H1 (cell line): ENCODE measurements around the gene PDHB. TPM values are rescaled to one million over a fixed set of nuclear protein-coding genes. Genes with fewer than 3 reads are reported as not detected.

Experiments used
- CTCF ChIA-PET: fragments of 300-600 bp; sonication (Branson Sonifier 250); formaldehyde crosslinking; loops from one replicate; lab custom pipeline; 2021; ENCODE audit not compliant: partially characterized antibody; lab: Charles Lee
- POLR2A ChIA-PET: fragments of 300-600 bp; sonication (Branson Sonifier 250); formaldehyde crosslinking; loops from one replicate; lab custom pipeline; 2021; ENCODE audit warnings: inconsistent platforms; ENCODE audit not compliant: partially characterized antibody; lab: Charles Lee
- DNase-seq, 2 experiments: peaks; one replicate each; pipeline versions ENCODE4 v3.0.0 to v3.0.0-alpha.2; 2010 to 2022; ENCODE audit warnings: low spot score in 2 of 2, low read depth in 1 of 2, mixed read lengths in 1 of 2
- FAIRE-seq: peaks from 2 replicates; lab custom pipeline; 2011; peaks lifted over from hg19 to GRCh38; lab: Jason Lieb, UNC
- H2AFZ ChIP-seq: 2 replicates; pipeline ENCODE4 v1.8.1; 2012; ENCODE audit warnings: low read length, inconsistent platforms
- H2AK5ac ChIP-seq: 2 replicates; pipeline ENCODE4 v1.6.1; 2013; ENCODE audit warnings: low read depth, low read length
- H2BK120ac ChIP-seq: replicated peaks from 2 replicates; pipeline ENCODE3; 2013; ENCODE audit warnings: low read depth, low read length, inconsistent platforms
- H2BK12ac ChIP-seq: 2 replicates; pipeline ENCODE4 v1.6.1; 2013; ENCODE audit warnings: low read depth, low read length
- H2BK15ac ChIP-seq: 2 replicates; pipeline ENCODE4 v1.6.1; 2013; ENCODE audit warnings: low read length
- H2BK20ac ChIP-seq: 2 replicates; pipeline ENCODE4 v1.6.1; 2013; ENCODE audit warnings: low read length
- H2BK5ac ChIP-seq: 2 replicates; pipeline ENCODE4 v1.6.1; 2013; ENCODE audit warnings: low read depth, low read length
- H3K14ac ChIP-seq: 2 replicates; pipeline ENCODE4 v1.6.1; 2013; ENCODE audit warnings: inconsistent platforms; ENCODE audit not compliant: insufficient read length
- H3K18ac ChIP-seq: 2 replicates; pipeline ENCODE4 v1.6.1; 2013; ENCODE audit warnings: low read length; ENCODE audit errors: extremely low read depth
- H3K23ac ChIP-seq: 2 replicates; pipeline ENCODE4 v1.6.1; 2013; ENCODE audit warnings: inconsistent platforms; ENCODE audit not compliant: insufficient read length
- H3K23me2 ChIP-seq: 2 replicates; pipeline ENCODE4 v1.6.1; 2013; ENCODE audit warnings: low read depth, low read length
- H3K27ac ChIP-seq: 2 replicates; pipeline ENCODE4 v1.6.1; 2011; ENCODE audit warnings: low read depth, low read length, inconsistent platforms
- H3K27me3 ChIP-seq, 4 experiments: replicated peaks in 1 of 4; 1 replicate in 1 of 4; 2 replicates in 3 of 4; pipeline versions ENCODE4 v1.6.1 to v1.8.1; 2011 to 2013; ENCODE audit warnings: low read length in 3 of 4, mild to moderate bottlenecking in 3 of 4, inconsistent platforms in 2 of 4, mixed read lengths in 2 of 4, moderate library complexity in 1 of 4; ENCODE audit not compliant: control insufficient read depth in 3 of 4, insufficient read depth in 3 of 4; ENCODE audit errors: extremely low read depth in 1 of 4
- H3K36me3 ChIP-seq, 4 experiments: 2 replicates each; pipeline versions ENCODE4 v1.6.1 to v1.8.1; 2011 to 2013; ENCODE audit warnings: mild to moderate bottlenecking in 4 of 4, low read length in 3 of 4, moderate library complexity in 2 of 4, control low read depth in 1 of 4, inconsistent platforms in 1 of 4; ENCODE audit not compliant: insufficient read depth in 4 of 4, control insufficient read depth in 2 of 4
- H3K4ac ChIP-seq: replicated peaks from 2 replicates; pipeline ENCODE3; 2013; ENCODE audit warnings: low read length, low read depth, mixed read lengths, inconsistent platforms; ENCODE audit not compliant: insufficient read length
- H3K4me1 ChIP-seq, 4 experiments: replicated peaks in 1 of 4; 1 replicate in 1 of 4; 2 replicates in 3 of 4; pipeline versions ENCODE4 v1.6.1 to v1.8.1; 2011 to 2013; ENCODE audit warnings: low read length in 3 of 4, inconsistent platforms in 2 of 4, mixed read lengths in 1 of 4; ENCODE audit not compliant: insufficient read depth in 4 of 4, control insufficient read depth in 3 of 4
- H3K4me2 ChIP-seq, 2 experiments: 2 replicates each; pipeline versions ENCODE4 v1.6.1 to v1.8.1; 2011 to 2013; ENCODE audit warnings: low read depth in 2 of 2, low read length in 2 of 2, control low read depth in 1 of 2, inconsistent platforms in 1 of 2, mild to moderate bottlenecking in 1 of 2; ENCODE audit not compliant: insufficient read depth in 1 of 2
- H3K4me3 ChIP-seq, 4 experiments: fragments of 200-600, 300-600 bp in 1 of 4; sonication (generic), shearing (Covaris generic), sonication (Bioruptor Twin) in 1 of 4; 2 replicates each; pipeline versions ENCODE4 v1.5.1 to v1.8.1; 2011 to 2016; ENCODE audit warnings: low read length in 4 of 4, low read depth in 3 of 4, control low read depth in 2 of 4, inconsistent platforms in 2 of 4, mild to moderate bottlenecking in 2 of 4, mixed read lengths in 1 of 4, moderate library complexity in 1 of 4; ENCODE audit not compliant: insufficient read depth in 2 of 4; ENCODE audit errors: extremely low read depth in 1 of 4
- H3K56ac ChIP-seq: replicated peaks from 2 replicates; pipeline ENCODE3; 2013; ENCODE audit warnings: low read depth, mild to moderate bottlenecking, mixed read lengths, low read length, inconsistent platforms; ENCODE audit not compliant: insufficient read length
- H3K79me1 ChIP-seq: 2 replicates; pipeline ENCODE4 v1.6.1; 2013; ENCODE audit warnings: low read depth, low read length, control low read depth
- H3K79me2 ChIP-seq, 2 experiments: 2 replicates each; pipeline versions ENCODE4 v1.6.1 to v1.8.1; 2012 to 2013; ENCODE audit warnings: low read length in 2 of 2, mild to moderate bottlenecking in 2 of 2, inconsistent platforms in 1 of 2; ENCODE audit not compliant: insufficient read depth in 2 of 2, control insufficient read depth in 1 of 2
- H3K9ac ChIP-seq, 4 experiments: replicated peaks in 1 of 4; 1 replicate in 1 of 4; 2 replicates in 3 of 4; pipeline versions ENCODE4 v1.6.1 to v1.8.1; 2011 to 2013; ENCODE audit warnings: low read depth in 3 of 4, low read length in 3 of 4, control low read depth in 2 of 4, mild to moderate bottlenecking in 2 of 4, moderate library complexity in 2 of 4, inconsistent platforms in 1 of 4; ENCODE audit errors: extremely low read depth in 1 of 4
- H3K9me3 ChIP-seq, 2 experiments: 2 replicates each; pipeline versions ENCODE4 v1.6.1 to v1.8.1; 2012 to 2013; ENCODE audit warnings: mild to moderate bottlenecking in 2 of 2, moderate library complexity in 2 of 2, control low read depth in 1 of 2, inconsistent platforms in 1 of 2, low read depth in 1 of 2, low read length in 1 of 2, mixed read lengths in 1 of 2; ENCODE audit not compliant: insufficient read depth in 2 of 2
- H4K20me1 ChIP-seq, 2 experiments: replicated peaks in 1 of 2; 2 replicates each; pipeline versions ENCODE3 to v1.8.1; 2011 to 2013; ENCODE audit warnings: inconsistent platforms in 2 of 2, low read length in 2 of 2, mild to moderate bottlenecking in 1 of 2; ENCODE audit not compliant: insufficient read depth in 2 of 2, control insufficient read depth in 1 of 2
- H4K5ac ChIP-seq: 2 replicates; pipeline ENCODE4 v1.6.1; 2013; ENCODE audit warnings: low read length, low read depth, mixed read lengths, inconsistent platforms; ENCODE audit not compliant: insufficient read length
- H4K8ac ChIP-seq: 2 replicates; pipeline ENCODE4 v1.8.0; 2013; ENCODE audit warnings: mild to moderate bottlenecking, moderate library complexity, low read length, inconsistent platforms; ENCODE audit not compliant: insufficient read depth; ENCODE audit errors: extremely low read depth
- H4K91ac ChIP-seq: replicated peaks from 2 replicates; pipeline ENCODE3; 2013; ENCODE audit warnings: low read length, mixed read lengths, inconsistent platforms; ENCODE audit not compliant: insufficient read length
- CEBPB ChIP-seq: IDR thresholded peaks from 2 replicates; pipeline ENCODE4 v1.6.1; 2012; ENCODE audit warnings: low read depth, low read length
- CREB1 ChIP-seq: IDR thresholded peaks from 2 replicates; pipeline ENCODE4 v1.6.1; 2012; ENCODE audit warnings: inconsistent platforms
- CTCF ChIP-seq, 3 experiments: IDR thresholded peaks; 1 replicate in 2 of 3; 2 replicates in 1 of 3; pipeline versions ENCODE4 v1.5.1 to v1.6.1; 2011; ENCODE audit warnings: low read length in 3 of 3, mild to moderate bottlenecking in 3 of 3, inconsistent platforms in 2 of 3, low read depth in 1 of 3, moderate library complexity in 1 of 3; ENCODE audit not compliant: insufficient read depth in 1 of 3; ENCODE audit errors: control extremely low read depth in 1 of 3
- MAFK ChIP-seq: IDR thresholded peaks from 2 replicates; pipeline ENCODE4 v1.6.1; 2012; ENCODE audit warnings: low read depth, mild to moderate bottlenecking, improper control_type of control experiment, low read length
- PHF8 ChIP-seq: fragments of 200-600 bp; sonication (generic); conservative IDR thresholded peaks from 2 replicates; pipeline ENCODE4 v1.7.1; 2012; ENCODE audit warnings: low read depth, mild to moderate bottlenecking, inconsistent platforms, low read length, moderate library complexity
- POLR2A ChIP-seq, 2 experiments: IDR thresholded peaks; 1 replicate in 1 of 2; 2 replicates in 1 of 2; pipeline ENCODE4 v1.6.1; 2011; ENCODE audit warnings: low read depth in 2 of 2, low read length in 2 of 2, mild to moderate bottlenecking in 2 of 2; ENCODE audit errors: control extremely low read depth in 1 of 2
- POLR2AphosphoS5 ChIP-seq: IDR thresholded peaks from 2 replicates; pipeline ENCODE4 v1.6.1; 2011; ENCODE audit warnings: low read depth, low read length
- RAD21 ChIP-seq, 2 experiments: IDR thresholded peaks in 1 of 2; conservative IDR thresholded peaks in 1 of 2; 2 replicates each; pipeline ENCODE4 v1.6.1; 2011; ENCODE audit warnings: low read depth in 2 of 2, low read length in 2 of 2, improper control_type of control experiment in 1 of 2, inconsistent platforms in 1 of 2, mild to moderate bottlenecking in 1 of 2, moderate library complexity in 1 of 2
- RXRA ChIP-seq: IDR thresholded peaks from 2 replicates; pipeline ENCODE4 v1.6.1; 2011; ENCODE audit warnings: low read depth, mild to moderate bottlenecking, low read length, moderate library complexity; ENCODE audit not compliant: insufficient read depth
- SP1 ChIP-seq: IDR thresholded peaks from 2 replicates; pipeline ENCODE4 v1.6.1; 2011; ENCODE audit warnings: low read depth, low read length
- TAF1 ChIP-seq: IDR thresholded peaks from 2 replicates; pipeline ENCODE4 v1.6.1; 2011; ENCODE audit warnings: mild to moderate bottlenecking, low read depth, low read length
- TBP ChIP-seq: IDR thresholded peaks from 2 replicates; pipeline ENCODE4 v1.6.1; 2011; ENCODE audit warnings: low read depth, low read length, improper control_type of control experiment
- YY1 ChIP-seq: IDR thresholded peaks from 2 replicates; pipeline ENCODE4 v1.6.1; 2011; ENCODE audit warnings: low read depth, mild to moderate bottlenecking, low read length
- WGBS, 2 experiments: shearing (Covaris generic) in 1 of 2; methylation state at CpG; one replicate each; pipeline versions ENCODE4 v1.1.6 to v1.1.7; 2013 to 2015; ENCODE audit warnings: low lambda C conversion rate in 2 of 2, mixed read lengths in 2 of 2, inconsistent platforms in 1 of 2, low coverage in 1 of 2, missing lambda C conversion rate in 1 of 2; ENCODE audit not compliant: insufficient replicate concordance in 2 of 2, insufficient coverage in 1 of 2, insufficient read length in 1 of 2; ENCODE audit errors: extremely low coverage in 1 of 2, missing lambda C conversion rate in 1 of 2; 5-methylcytosine and 5-hydroxymethylcytosine counted together
- polyA plus RNA-seq, 7 experiments: library from polyadenylated mRNA; depleted of rRNA in 3 of 7; stranded (reverse) in 5 of 7; unstranded in 2 of 7; fragments of >200 nt in 5 of 7; fragments of 200-250 nt in 2 of 7; gene quantifications; 1 replicate in 5 of 7; 2 replicates in 1 of 7; 4 replicates in 1 of 7; pipeline versions ENCODE4 v1.2.1 to v1.2.3, GENCODE V29; 2011 to 2013; ENCODE audit warnings: missing spikeins in 2 of 7, mixed read lengths in 2 of 7
- total RNA-seq: library from RNA; stranded (reverse); fragmentation: NEBNext Ultra II Directional; extraction: Animal tissue kit (Norgen Biotek cat#: 25700); gene quantifications from 2 replicates; pipeline ENCODE4 v1.2.1, GENCODE V29; 2021

Gene PDHB
- total and polyA plus RNA-seq, 2 of the 8 experiments (the other 6 are each of a cell fraction or from before 2014, with no cell fraction given), result 90.4 to 140 TPM

DNA sequence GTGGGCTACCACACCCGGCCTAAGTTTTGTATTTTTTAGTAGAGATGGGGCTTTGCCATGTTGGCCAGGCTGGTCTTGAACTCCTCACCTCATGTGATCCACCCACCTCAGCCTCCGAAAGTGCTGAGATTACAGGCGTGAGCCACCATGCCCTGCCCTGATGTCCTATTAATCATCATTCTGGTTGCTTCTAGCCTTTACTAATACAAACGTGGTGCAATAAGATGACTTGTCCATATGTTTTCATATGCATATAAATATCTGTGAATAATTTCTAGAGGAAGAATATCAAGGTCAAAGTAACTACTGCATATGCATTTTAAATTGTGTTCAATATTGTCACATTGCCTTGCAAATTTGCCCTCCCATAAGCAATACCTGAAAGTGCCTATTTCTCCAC lies 25.5 kb upstream of the PDHB start:
- Histone ChIP-seq H3K4ac (no peak overlapping the region), H3K79me1 (no peaks in the 10 kb centered on the region), H3K14ac (no peak overlapping the region), H4K91ac (no peak overlapping the region), H2BK12ac (no peak overlapping the region), H3K56ac (no peak overlapping the region), H4K8ac (no peak overlapping the region), H3K4me3 (no peak overlapping the region), H2AFZ (no peak overlapping the region), H3K36me3 (no peaks in the 10 kb centered on the region), H2BK5ac (no peak overlapping the region), H3K4me1 (peaks cover 0 to 4% (median 2%) of the 10 kb centered on the region in 4 experiments; a peak in 4 of 7 replicates), H2BK20ac (no peak overlapping the region), H3K23ac (no peak overlapping the region), H3K27ac (no peak overlapping the region), H3K9me3 (no peaks in the 10 kb centered on the region), H4K20me1 (no peaks in the 10 kb centered on the region), H3K23me2 (no peaks in the 10 kb centered on the region), H3K18ac (no peak overlapping the region), H2BK120ac (no peak overlapping the region), H3K79me2 (no peaks in the 10 kb centered on the region), H2BK15ac (no peak overlapping the region), H3K9ac (no peak overlapping the region), H2AK5ac (no peak overlapping the region), H4K5ac (no peak overlapping the region), H3K4me2 (no peak overlapping the region), H3K27me3 (no peaks in the 10 kb centered on the region)
- CTCF ChIA-PET, result interaction anchor here (0.9 kb wide), 1 partner anchor 8 kb away, joined by 6 read pairs; no protein-coding TSS in a partner anchor
- DNase-seq (no peak), FAIRE-seq (no peak)
- WGBS, 2 experiments, result 92% methylated on average over 4 of the region's 4 CpGs; no CpG with 5 or more reads in 1 of the 2 experiments
- POLR2A ChIA-PET, result interaction anchor here (0.7 to 1.2 kb wide), 2 partner anchors 11 to 153 kb away, joined by 3 to 4 read pairs; partner anchors contain the start of genes HTD2 and RPP14
- no peak for TF ChIP-seq CTCF (IDR thresholded peaks at IDR 0.05; ENCODE audit: control extremely low read depth in 1 of 3, insufficient read depth in 1 of 3, low read depth in 1 of 3, low read length in 3 of 3)
- no peak for TF ChIP-seq CEBPB
- no peak for TF ChIP-seq POLR2A (IDR thresholded peaks at IDR 0.05; ENCODE audit: control extremely low read depth in 1 of 2, low read depth in 2 of 2, low read length in 2 of 2)
- TF ChIP-seq RXRA, result no peak
- no peak for TF ChIP-seq POLR2AphosphoS5
- no peak for TF ChIP-seq TBP
- TF ChIP-seq RAD21 (IDR thresholded peaks at IDR 0.05 in 1 of 2, conservative IDR thresholded peaks at IDR 0.05 in 1 of 2; ENCODE audit: low read depth in 2 of 2, low read length in 2 of 2), result no peak
- no peak for TF ChIP-seq YY1
- TF ChIP-seq PHF8, result no peak
- TF ChIP-seq SP1, result no peak
- TF ChIP-seq MAFK, result no peak
- TF ChIP-seq TAF1, result no peak
- no peak for TF ChIP-seq CREB1
